ENCODE measurements around the gene TTI1.

TTI1 gene

GRCh38 chr20:38059832-38060231 lies 26.6 kb upstream of the TTI1 start:
- Histone ChIP-seq H3K18ac (ENCODE audit: low read length) (no peak overlapping the region), H3K4me2 (ENCODE audit: insufficient read depth, low read length, poor library complexity, severe bottlenecking) (no peak overlapping the region), H2BK15ac (ENCODE audit: low read length) (no peak overlapping the region), H3K4me3 (ENCODE audit: low read length in 2 of 2) (no peak overlapping the region), H3K14ac (ENCODE audit: low read length) (no peak overlapping the region), H4K91ac (ENCODE audit: low read depth, low read length, poor library complexity) (no peak overlapping the region), H2BK5ac (ENCODE audit: low read length) (no peak overlapping the region), H3K4ac (ENCODE audit: low read length) (no peak overlapping the region), H3K4me1 (ENCODE audit: control insufficient read depth in 2 of 2, insufficient read depth in 1 of 2, low read depth in 1 of 2, low read length in 2 of 2) (no peaks in the 10 kb centered on the region), H4K8ac (ENCODE audit: low read depth, low read length) (no peak overlapping the region), H3K27me3 (ENCODE audit: control insufficient read depth in 3 of 3, insufficient read depth in 3 of 3, low read depth in 1 of 3, low read length in 3 of 3) (peaks cover 0 to 2% (median 0%) of the 10 kb centered on the region in 3 experiments), H3K79me1 (ENCODE audit: low read depth, low read length) (no peaks in the 10 kb centered on the region), H2BK120ac (ENCODE audit: low read depth, low read length) (no peak overlapping the region), H3K36me3 (replicated peaks in 1 of 2; ENCODE audit: control insufficient read depth in 2 of 2, insufficient read depth in 2 of 2, low read length in 2 of 2) (peaks cover 27 to 93% of the 10 kb centered on the region in 2 donors), H3K9ac (ENCODE audit: low read depth, low read length, poor library complexity) (no peak overlapping the region), H2AK5ac (ENCODE audit: low read depth, low read length) (no peak overlapping the region), H3K27ac (replicated peaks; ENCODE audit: low read length) (no peak overlapping the region), H2BK12ac (ENCODE audit: low read length) (no peak overlapping the region), H3K23ac (ENCODE audit: low read depth, low read length, poor library complexity) (no peak overlapping the region), H2AFZ (ENCODE audit: low read length) (no peak overlapping the region), H3K9me3 (replicated peaks in 1 of 2; ENCODE audit: control insufficient read depth in 2 of 2, insufficient read depth in 1 of 2, low read depth in 1 of 2, low read length in 2 of 2) (peaks cover 0 to 2% of the 10 kb centered on the region in 2 donors)
- DNase-seq (ENCODE audit: low spot score), result no peak
- no CpG with 5 or more reads among the region's 5 CpGs for WGBS, 2 donors (ENCODE audit: extremely low coverage in 2 of 2, insufficient read length in 2 of 2, insufficient replicate concordance in 1 of 2)

GRCh38 chr20:38057351-38057972 lies 24.2 kb upstream of the TTI1 start:
- peaks cover 0 to 2% (median 0%) of the 10 kb centered on the region in 3 experiments for H3K27me3 ChIP-seq (ENCODE audit: control insufficient read depth in 3 of 3, insufficient read depth in 3 of 3, low read depth in 1 of 3, low read length in 3 of 3)
- no peak overlapping the region for H3K23ac ChIP-seq (ENCODE audit: low read depth, low read length, poor library complexity)
- peak; percentile 89 for DNase-seq (ENCODE audit: low spot score)
- H3K27ac ChIP-seq (replicated peaks; ENCODE audit: low read length), result no peak overlapping the region
- no peak overlapping the region for H2BK12ac ChIP-seq (ENCODE audit: low read length)
- WGBS, 2 donors (ENCODE audit: extremely low coverage in 2 of 2, insufficient read length in 2 of 2, insufficient replicate concordance in 1 of 2), result no CpG with 5 or more reads among the region's 7 CpGs
- no peak overlapping the region for H2BK120ac ChIP-seq (ENCODE audit: low read depth, low read length)
- peaks cover 19 to 93% of the 10 kb centered on the region in 2 donors for H3K36me3 ChIP-seq (replicated peaks in 1 of 2; ENCODE audit: control insufficient read depth in 2 of 2, insufficient read depth in 2 of 2, low read length in 2 of 2)
- no peak overlapping the region for H2AFZ ChIP-seq (ENCODE audit: low read length)
- no peak overlapping the region for H3K4ac ChIP-seq (ENCODE audit: low read length)
- no peak overlapping the region for H3K18ac ChIP-seq (ENCODE audit: low read length)
- no peaks in the 10 kb centered on the region for H3K4me1 ChIP-seq (ENCODE audit: control insufficient read depth in 2 of 2, insufficient read depth in 1 of 2, low read depth in 1 of 2, low read length in 2 of 2)
- H3K4me2 ChIP-seq (ENCODE audit: insufficient read depth, low read length, poor library complexity, severe bottlenecking), result no peak overlapping the region
- no peak overlapping the region for H4K91ac ChIP-seq (ENCODE audit: low read depth, low read length, poor library complexity)
- H3K79me1 ChIP-seq (ENCODE audit: low read depth, low read length), result no peaks in the 10 kb centered on the region
- H3K4me3 ChIP-seq (ENCODE audit: low read length in 2 of 2), result no peak overlapping the region
- H2AK5ac ChIP-seq (ENCODE audit: low read depth, low read length), result no peak overlapping the region
- no peak overlapping the region for H2BK5ac ChIP-seq (ENCODE audit: low read length)
- no peak overlapping the region for H4K8ac ChIP-seq (ENCODE audit: low read depth, low read length)
- H3K14ac ChIP-seq (ENCODE audit: low read length), result no peak overlapping the region
- no peaks in the 10 kb centered on the region for H3K9me3 ChIP-seq (replicated peaks in 1 of 2; ENCODE audit: control insufficient read depth in 2 of 2, insufficient read depth in 1 of 2, low read depth in 1 of 2, low read length in 2 of 2)
- no peak overlapping the region for H3K9ac ChIP-seq (ENCODE audit: low read depth, low read length, poor library complexity)
- H2BK15ac ChIP-seq (ENCODE audit: low read length), result no peak overlapping the region

- no peak overlapping the region for H2BK12ac ChIP-seq (ENCODE audit: low read length)
- no peak overlapping the region for H2BK5ac ChIP-seq (ENCODE audit: low read length)
- no peak overlapping the region for H4K91ac ChIP-seq (ENCODE audit: low read depth, low read length, poor library complexity)
- H3K27me3 ChIP-seq (ENCODE audit: control insufficient read depth in 3 of 3, insufficient read depth in 3 of 3, low read depth in 1 of 3, low read length in 3 of 3), result peaks cover 0 to 2% (median 0%) of the 10 kb centered on the region in 3 experiments
- H2BK120ac ChIP-seq (ENCODE audit: low read depth, low read length), result no peak overlapping the region
- no peak overlapping the region for H3K4ac ChIP-seq (ENCODE audit: low read length)
- no peak overlapping the region for H3K4me2 ChIP-seq (ENCODE audit: insufficient read depth, low read length, poor library complexity, severe bottlenecking)
- no peak overlapping the region for H3K4me3 ChIP-seq (ENCODE audit: low read length in 2 of 2)
- H3K9ac ChIP-seq (ENCODE audit: low read depth, low read length, poor library complexity), result no peak overlapping the region
- H2BK15ac ChIP-seq (ENCODE audit: low read length), result no peak overlapping the region
- H3K9me3 ChIP-seq (replicated peaks in 1 of 2; ENCODE audit: control insufficient read depth in 2 of 2, insufficient read depth in 1 of 2, low read depth in 1 of 2, low read length in 2 of 2), result no peaks in the 10 kb centered on the region
- H3K23ac ChIP-seq (ENCODE audit: low read depth, low read length, poor library complexity), result no peak overlapping the region
- no peaks in the 10 kb centered on the region for H3K79me1 ChIP-seq (ENCODE audit: low read depth, low read length)
- DNase-seq (ENCODE audit: low spot score), result no peak
- H4K8ac ChIP-seq (ENCODE audit: low read depth, low read length), result no peak overlapping the region
- no CpG with 5 or more reads among the region's 6 CpGs for WGBS, 2 donors (ENCODE audit: extremely low coverage in 2 of 2, insufficient read length in 2 of 2, insufficient replicate concordance in 1 of 2)
- H3K27ac ChIP-seq (replicated peaks; ENCODE audit: low read length), result no peak overlapping the region
- no peak overlapping the region for H2AK5ac ChIP-seq (ENCODE audit: low read depth, low read length)
- H2AFZ ChIP-seq (ENCODE audit: low read length), result no peak overlapping the region
- H3K14ac ChIP-seq (ENCODE audit: low read length), result no peak overlapping the region
- H3K4me1 ChIP-seq (ENCODE audit: control insufficient read depth in 2 of 2, insufficient read depth in 1 of 2, low read depth in 1 of 2, low read length in 2 of 2), result peaks cover 0 to 2% of the 10 kb centered on the region in 2 donors
- H3K18ac ChIP-seq (ENCODE audit: low read length), result no peak overlapping the region
- H3K36me3 ChIP-seq (replicated peaks in 1 of 2; ENCODE audit: control insufficient read depth in 2 of 2, insufficient read depth in 2 of 2, low read length in 2 of 2), result peaks cover 16 to 92% of the 10 kb centered on the region in 2 donors
Observed at GRCh38 chr20:38055848-38056247, 22.6 kb upstream of the TTI1 start.

- H3K4me2 ChIP-seq (ENCODE audit: insufficient read depth, low read length, poor library complexity, severe bottlenecking), result no peak overlapping the region
- no peak overlapping the region for H3K4me3 ChIP-seq (ENCODE audit: low read length in 2 of 2)
- peaks cover 0 to 2% (median 0%) of the 10 kb centered on the region in 3 experiments for H3K27me3 ChIP-seq (ENCODE audit: control insufficient read depth in 3 of 3, insufficient read depth in 3 of 3, low read depth in 1 of 3, low read length in 3 of 3)
- no peak overlapping the region for H3K4ac ChIP-seq (ENCODE audit: low read length)
- no peak overlapping the region for H4K8ac ChIP-seq (ENCODE audit: low read depth, low read length)
- no peak overlapping the region for H3K9ac ChIP-seq (ENCODE audit: low read depth, low read length, poor library complexity)
- no peak overlapping the region for H3K18ac ChIP-seq (ENCODE audit: low read length)
- no peak overlapping the region for H2BK12ac ChIP-seq (ENCODE audit: low read length)
- no peak overlapping the region for H2AFZ ChIP-seq (ENCODE audit: low read length)
- no peak overlapping the region for H3K14ac ChIP-seq (ENCODE audit: low read length)
- H3K9me3 ChIP-seq (replicated peaks in 1 of 2; ENCODE audit: control insufficient read depth in 2 of 2, insufficient read depth in 1 of 2, low read depth in 1 of 2, low read length in 2 of 2), result no peaks in the 10 kb centered on the region
- H3K23ac ChIP-seq (ENCODE audit: low read depth, low read length, poor library complexity), result no peak overlapping the region
- no peak overlapping the region for H3K27ac ChIP-seq (replicated peaks; ENCODE audit: low read length)
- DNase-seq (ENCODE audit: low spot score), result no peak
- no peak overlapping the region for H2AK5ac ChIP-seq (ENCODE audit: low read depth, low read length)
- H3K4me1 ChIP-seq (ENCODE audit: control insufficient read depth in 2 of 2, insufficient read depth in 1 of 2, low read depth in 1 of 2, low read length in 2 of 2), result peaks cover 0 to 2% of the 10 kb centered on the region in 2 donors
- no peak overlapping the region for H2BK5ac ChIP-seq (ENCODE audit: low read length)
- WGBS, 2 donors (ENCODE audit: extremely low coverage in 2 of 2, insufficient read length in 2 of 2, insufficient replicate concordance in 1 of 2), result no CpG with 5 or more reads among the region's 4 CpGs
- H2BK15ac ChIP-seq (ENCODE audit: low read length), result no peak overlapping the region
- H2BK120ac ChIP-seq (ENCODE audit: low read depth, low read length), result no peak overlapping the region
- H3K79me1 ChIP-seq (ENCODE audit: low read depth, low read length), result no peaks in the 10 kb centered on the region
- H4K91ac ChIP-seq (ENCODE audit: low read depth, low read length, poor library complexity), result no peak overlapping the region
- H3K36me3 ChIP-seq (replicated peaks in 1 of 2; ENCODE audit: control insufficient read depth in 2 of 2, insufficient read depth in 2 of 2, low read length in 2 of 2), result peaks cover 13 to 92% of the 10 kb centered on the region in 2 donors
Observed at GRCh38 chr20:38055294-38055693, 22.0 kb upstream of the TTI1 start.

Data from neuronal stem cell (in vitro differentiated cells).